Measurements from ENCODE around the gene CIZ1.

Gene CIZ1

DNA sequence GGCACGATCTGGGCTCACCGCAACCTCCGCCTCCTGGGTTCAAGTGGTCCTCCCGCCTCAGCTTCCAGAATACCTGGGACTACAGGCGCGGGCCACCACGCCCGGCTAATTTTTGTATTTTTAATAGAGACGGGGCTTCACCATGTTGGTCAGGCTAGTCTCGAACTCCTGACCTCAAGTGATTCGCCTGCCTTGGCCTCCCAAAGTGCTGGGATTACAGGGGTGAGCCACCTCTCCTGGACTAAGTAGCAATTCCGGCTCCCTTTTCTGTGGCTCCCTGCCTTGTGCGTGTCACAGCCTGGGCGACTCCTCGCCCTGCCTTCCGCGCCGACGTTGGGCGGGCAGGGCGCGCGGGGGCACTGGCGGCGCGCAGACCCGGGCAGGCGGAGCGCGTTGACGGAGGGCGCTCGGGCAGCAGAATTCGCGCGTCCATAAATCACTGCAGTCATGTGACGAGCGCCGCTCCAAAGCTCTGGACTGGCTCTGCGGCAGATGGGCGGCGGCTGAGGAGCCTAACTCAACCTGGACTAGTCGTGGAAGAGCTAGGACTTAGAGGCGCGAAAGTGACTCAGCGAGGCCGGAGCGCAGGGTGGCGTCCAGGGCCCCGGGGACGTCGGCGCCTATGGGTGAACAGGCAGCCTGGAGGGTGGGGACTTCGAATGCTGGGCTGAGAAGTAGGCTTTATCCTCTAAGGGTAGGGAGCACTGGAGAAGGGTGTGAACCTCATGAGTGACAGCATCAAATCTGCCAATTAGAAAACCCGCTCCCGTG lies 1.4 kb upstream of the CIZ1 start:
- peak; percentile 88 for DNase-seq (ENCODE audit: low read depth)
- peak overlapping the region; percentile 82 for H3K4me3 ChIP-seq (replicated peaks; ENCODE audit: low read depth, low read length)
- TF ChIP-seq, protein P1, sequence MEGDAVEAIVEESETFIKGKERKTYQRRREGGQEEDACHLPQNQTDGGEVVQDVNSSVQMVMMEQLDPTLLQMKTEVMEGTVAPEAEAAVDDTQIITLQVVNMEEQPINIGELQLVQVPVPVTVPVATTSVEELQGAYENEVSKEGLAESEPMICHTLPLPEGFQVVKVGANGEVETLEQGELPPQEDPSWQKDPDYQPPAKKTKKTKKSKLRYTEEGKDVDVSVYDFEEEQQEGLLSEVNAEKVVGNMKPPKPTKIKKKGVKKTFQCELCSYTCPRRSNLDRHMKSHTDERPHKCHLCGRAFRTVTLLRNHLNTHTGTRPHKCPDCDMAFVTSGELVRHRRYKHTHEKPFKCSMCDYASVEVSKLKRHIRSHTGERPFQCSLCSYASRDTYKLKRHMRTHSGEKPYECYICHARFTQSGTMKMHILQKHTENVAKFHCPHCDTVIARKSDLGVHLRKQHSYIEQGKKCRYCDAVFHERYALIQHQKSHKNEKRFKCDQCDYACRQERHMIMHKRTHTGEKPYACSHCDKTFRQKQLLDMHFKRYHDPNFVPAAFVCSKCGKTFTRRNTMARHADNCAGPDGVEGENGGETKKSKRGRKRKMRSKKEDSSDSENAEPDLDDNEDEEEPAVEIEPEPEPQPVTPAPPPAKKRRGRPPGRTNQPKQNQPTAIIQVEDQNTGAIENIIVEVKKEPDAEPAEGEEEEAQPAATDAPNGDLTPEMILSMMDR (IDR thresholded peaks at IDR 0.05; ENCODE audit: low read length, missing control alignments), result no peak

DNA sequence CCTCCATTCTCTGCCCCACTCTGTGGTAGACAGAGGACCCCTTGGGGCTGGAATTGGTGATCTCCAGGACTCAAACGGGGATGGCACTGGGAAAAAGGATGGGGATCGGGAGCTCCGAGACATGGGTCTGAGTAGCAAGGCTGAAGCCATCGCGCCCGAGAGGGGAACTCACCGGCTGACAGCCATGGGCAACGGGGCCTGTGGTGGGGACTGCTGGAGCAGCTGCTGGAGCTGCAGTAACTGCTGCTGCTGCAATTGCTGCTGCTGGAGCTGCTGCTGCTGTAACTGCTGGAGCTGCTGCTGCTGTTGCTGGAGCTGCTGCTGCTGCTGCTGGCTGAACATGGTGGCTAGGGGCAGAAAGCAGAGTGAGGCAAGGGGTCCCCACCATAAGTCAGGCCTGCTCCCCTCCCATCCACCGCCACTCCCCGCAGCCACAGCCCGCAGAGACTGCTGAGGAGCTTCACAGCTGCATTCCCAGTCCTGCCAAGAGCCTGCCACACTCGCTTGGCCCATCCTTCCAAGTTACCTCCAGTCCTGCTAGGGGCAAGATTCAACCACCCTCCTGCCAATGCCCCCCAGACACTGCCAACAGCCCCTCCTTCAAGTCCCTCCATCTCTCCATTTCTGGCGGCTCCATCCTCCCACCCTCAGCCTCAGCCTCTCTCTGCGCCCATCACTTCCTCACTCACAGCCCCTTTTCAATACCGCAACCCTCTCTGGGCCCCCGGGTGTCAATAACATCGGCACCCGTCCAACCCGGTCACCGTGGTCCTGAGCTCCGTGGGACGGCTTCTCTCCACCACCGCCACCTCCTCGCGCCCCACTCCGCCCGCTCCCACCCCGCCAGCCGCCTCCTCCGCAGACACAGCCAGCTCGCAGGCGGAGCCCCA lies 611 bp downstream of the CIZ1 start:
- peak overlapping the region; percentile 82 for H3K4me3 ChIP-seq (replicated peaks; ENCODE audit: low read depth, low read length)
- TF ChIP-seq, protein P1 (IDR thresholded peaks at IDR 0.05; ENCODE audit: low read length, missing control alignments), result no peak
- no peak for DNase-seq (ENCODE audit: low read depth)

DNA sequence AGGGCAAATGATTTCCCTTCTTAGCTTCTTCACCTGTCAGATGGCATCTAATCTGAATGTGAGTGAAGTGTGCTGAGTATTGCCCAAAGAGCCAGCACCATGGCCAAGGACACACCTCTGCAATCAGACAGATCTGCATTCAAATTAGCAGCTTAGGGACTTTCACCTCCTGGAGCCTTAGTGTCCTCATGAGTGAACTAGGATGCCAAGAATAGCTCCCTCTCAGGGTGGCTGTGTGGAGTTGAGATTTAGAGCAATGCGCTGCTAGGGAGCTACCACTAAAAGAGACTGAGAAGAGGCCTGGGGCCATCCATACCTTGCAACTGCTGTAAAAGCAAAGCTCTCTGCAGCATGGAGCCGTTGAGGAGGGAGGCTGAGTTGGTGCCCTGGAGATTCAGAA lies 1.4 kb downstream of the CIZ1 start:
- TF ChIP-seq, protein P1 (IDR thresholded peaks at IDR 0.05; ENCODE audit: low read length, missing control alignments), result no peak
- H3K4me3 ChIP-seq (replicated peaks; ENCODE audit: low read depth, low read length), result peak overlapping the region; percentile 82
- DNase-seq (ENCODE audit: low read depth), result no peak

DNA sequence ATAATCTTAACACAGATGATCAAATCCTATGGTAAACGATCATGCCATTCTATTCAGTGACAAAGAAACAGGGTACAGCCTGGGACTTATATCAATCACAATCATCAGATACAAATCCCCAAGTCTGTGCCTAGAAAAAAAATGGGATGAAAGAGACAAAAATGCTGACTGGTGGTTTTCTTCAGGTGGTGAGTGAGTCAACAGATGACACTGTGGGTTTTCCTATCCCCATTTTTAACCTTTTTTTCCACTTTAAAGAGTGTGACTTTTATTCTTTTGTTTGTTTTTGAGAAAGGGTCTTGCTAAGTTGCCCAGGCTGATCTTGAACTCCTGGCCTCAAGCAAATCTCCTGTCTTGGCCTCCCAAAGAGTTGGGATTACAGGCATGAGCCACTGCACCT lies 3.2 kb downstream of the CIZ1 start:
- no peak for DNase-seq (ENCODE audit: low read depth)
- TF ChIP-seq, protein P1 (IDR thresholded peaks at IDR 0.05; ENCODE audit: low read length, missing control alignments), result no peak
- H3K4me3 ChIP-seq (replicated peaks; ENCODE audit: low read depth, low read length), result no peak overlapping the region

DNA sequence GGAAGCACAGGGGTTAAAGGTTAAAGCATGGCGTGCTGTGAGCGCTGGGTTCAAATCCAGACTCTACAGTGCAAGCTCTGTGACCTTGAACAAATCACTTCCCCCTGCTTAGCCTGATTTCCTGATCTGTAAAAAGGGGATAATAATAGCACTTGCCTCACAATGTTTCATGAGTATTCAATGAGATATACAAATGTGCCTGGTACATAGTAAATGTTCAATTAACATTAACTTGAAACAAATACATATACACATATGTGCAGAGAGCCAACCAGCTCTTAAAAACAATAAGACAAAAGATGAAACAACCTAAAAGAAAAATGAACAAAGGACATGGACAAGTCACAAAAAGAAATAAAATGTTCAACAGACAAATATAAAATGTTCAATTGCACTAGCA lies 4.0 kb downstream of the CIZ1 start:
- TF ChIP-seq, protein P1 (IDR thresholded peaks at IDR 0.05; ENCODE audit: low read length, missing control alignments), result no peak
- no peak for DNase-seq (ENCODE audit: low read depth)
- H3K4me3 ChIP-seq (replicated peaks; ENCODE audit: low read depth, low read length), result no peak overlapping the region

DNA sequence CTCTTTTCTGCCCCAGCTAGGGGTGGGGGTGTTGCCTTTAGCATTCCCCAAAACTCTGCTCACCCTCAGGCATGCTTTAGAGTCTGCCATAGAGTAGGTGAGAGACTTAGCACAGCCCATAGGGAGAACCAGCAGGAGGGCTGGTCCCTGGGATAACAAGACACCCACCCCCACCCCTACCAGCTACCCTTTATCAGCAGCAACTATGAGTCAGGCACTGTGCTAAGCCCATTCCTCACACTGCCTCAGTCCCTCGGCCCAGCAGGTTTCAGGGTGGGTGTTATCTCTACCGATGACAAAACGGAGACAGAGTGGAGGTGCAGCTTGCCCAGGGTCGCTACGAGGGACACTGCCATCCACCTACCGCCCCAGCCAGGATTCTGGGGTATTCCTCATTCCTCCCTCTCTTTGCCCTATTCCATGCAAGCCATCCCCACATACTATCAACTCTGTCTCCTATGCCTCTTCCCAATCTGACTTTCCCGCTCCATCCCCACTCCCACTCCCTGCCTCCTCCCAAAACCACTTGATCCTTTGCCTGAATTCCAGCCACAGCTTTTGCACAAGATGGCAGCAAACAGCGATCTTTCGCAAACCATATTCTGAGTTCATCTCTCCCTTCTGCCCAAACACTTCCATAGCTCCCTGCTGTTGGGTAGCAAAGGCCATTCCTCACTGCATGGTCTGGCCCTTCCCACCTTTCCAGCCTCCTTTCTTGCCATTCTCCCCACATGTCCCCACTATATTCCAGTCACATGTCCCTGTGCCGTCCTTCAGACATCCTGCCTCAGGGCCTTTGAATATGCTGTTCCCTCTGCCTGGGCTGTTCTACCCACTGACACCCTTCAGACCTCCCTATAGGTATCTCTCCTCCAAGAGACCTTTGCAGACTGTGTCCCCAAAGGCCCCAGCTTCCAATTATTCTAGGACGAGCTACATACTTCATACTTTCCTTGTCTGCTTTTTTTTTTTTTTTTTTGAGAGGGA lies 5.1 kb downstream of the CIZ1 start:
- no peak overlapping the region for H3K4me3 ChIP-seq (replicated peaks; ENCODE audit: low read depth, low read length)
- TF ChIP-seq, protein P1 (IDR thresholded peaks at IDR 0.05; ENCODE audit: low read length, missing control alignments), result no peak
- no peak for DNase-seq (ENCODE audit: low read depth)

All from fibroblast of pulmonary artery (primary cell).